ENCODE measurements around the gene PARP16. TPM values are rescaled to one million over a fixed set of nuclear protein-coding genes. Genes with fewer than 3 reads are reported as not detected.
A peak's percentile ranks its signal among the peaks of the same experiment; 100 is the strongest.
"Not testable (repeated sequence)": the region's sequence is repeated elsewhere in the genome, so short reads cannot be mapped to it uniquely, and the experiment has no call there.

PARP16 gene
- total and polyA plus RNA-seq, 9 of the 15 experiments (the other 6 are each of a cell fraction or from before 2014, with no cell fraction given) = 3.0 to 9.9 (median 5.8) TPM

DNA sequence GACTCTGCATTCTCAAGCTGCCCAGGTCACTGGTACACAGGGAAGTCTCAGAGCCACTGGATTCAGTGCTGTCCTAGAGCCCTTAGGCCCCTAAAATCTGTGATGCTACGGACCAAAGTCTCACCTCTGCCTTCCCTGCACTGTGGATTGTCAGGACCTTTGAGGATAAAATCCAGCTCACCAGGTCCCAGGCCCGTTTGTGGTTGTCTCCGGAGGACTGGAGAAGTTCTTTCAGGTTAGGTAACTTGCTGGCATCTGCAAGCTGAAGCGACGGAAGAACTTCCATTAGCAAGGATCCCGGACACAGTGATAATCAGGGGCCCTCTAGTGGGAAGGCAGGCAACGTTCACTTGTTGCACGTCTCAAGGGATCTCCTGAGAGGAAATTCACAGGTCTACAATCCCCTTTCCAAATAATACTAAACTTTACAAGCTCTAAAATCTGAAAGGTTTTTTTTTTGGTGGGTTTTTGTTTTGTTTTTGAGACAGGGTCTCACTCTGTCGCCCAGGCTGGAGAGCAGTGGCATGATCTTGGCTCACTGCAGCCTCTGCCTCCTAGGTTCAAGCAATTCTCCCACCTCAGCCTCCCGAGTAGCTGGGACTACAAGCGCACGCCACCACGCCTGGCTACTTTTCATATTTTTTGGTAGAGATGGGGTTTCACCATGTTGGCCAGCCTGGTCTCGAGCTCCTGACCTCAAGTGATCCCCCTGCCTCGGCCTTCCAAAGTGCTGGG is 15.7 kb downstream of the PARP16 start (continued):
- peak; percentile 28; the same call in 1 of the 2 replicates for TF ChIP-seq JUND (IDR thresholded peaks at IDR 0.05; ENCODE audit: borderline replicate concordance, low read depth, low read length)
- not testable (repeated sequence) for TF ChIP-seq JUND (tag; IDR thresholded peaks at IDR 0.05; ENCODE audit: borderline replicate concordance, low read depth, low read length)
- peak; percentile 72; the same call in 1 of the 2 replicates for TF ChIP-seq SMC3 (conservative IDR thresholded peaks at IDR 0.05; ENCODE audit: insufficient read depth, low read depth, low read length)
- TF ChIP-seq, protein P1, sequence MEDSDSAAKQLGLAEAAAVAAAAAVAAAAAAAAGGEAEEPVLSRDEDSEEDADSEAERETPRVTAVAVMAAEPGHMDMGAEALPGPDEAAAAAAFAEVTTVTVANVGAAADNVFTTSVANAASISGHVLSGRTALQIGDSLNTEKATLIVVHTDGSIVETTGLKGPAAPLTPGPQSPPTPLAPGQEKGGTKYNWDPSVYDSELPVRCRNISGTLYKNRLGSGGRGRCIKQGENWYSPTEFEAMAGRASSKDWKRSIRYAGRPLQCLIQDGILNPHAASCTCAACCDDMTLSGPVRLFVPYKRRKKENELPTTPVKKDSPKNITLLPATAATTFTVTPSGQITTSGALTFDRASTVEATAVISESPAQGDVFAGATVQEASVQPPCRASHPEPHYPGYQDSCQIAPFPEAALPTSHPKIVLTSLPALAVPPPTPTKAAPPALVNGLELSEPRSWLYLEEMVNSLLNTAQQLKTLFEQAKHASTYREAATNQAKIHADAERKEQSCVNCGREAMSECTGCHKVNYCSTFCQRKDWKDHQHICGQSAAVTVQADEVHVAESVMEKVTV (CRISPR knock-in tag; IDR thresholded peaks at IDR 0.05) = peak; percentile 82
- TF ChIP-seq FOXK2 (conservative IDR thresholded peaks at IDR 0.05 in 1 of 2, IDR thresholded peaks at IDR 0.05 in 1 of 2; ENCODE audit: low read depth in 2 of 2) = 0 out of 4 replicates have a peak, but pooled peaks of 1 of the 2 experiments have one; percentile 16

DNA sequence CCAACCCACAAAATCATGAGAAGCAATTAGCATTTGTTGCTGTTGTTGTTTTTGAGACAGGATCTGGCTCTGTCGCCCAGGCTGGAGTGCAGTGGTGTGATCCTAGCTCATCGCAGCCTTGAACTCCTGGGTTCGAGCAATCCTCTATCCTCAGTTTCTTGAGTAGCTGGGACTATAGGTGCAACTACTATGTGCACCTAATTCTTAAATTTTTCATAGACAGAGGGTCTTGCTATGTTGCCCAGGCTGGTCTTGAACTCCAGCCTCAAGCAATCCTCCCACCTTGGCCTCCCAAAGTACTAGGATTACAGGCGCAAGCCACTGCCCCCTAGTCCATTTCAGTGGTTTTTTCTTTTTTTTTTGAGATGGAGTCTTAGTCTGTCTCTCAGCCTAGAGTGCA is 18.3 kb downstream of the PARP16 start:
- WGBS (ENCODE audit: insufficient coverage, low coverage, missing lambda C conversion rate) = 93% methylated on average over 4 of the region's 4 CpGs
- ATAC-seq = no peak
- no peaks in the 10 kb centered on the region for H3K4me1 ChIP-seq (replicated peaks in 1 of 2; ENCODE audit: control insufficient read depth in 2 of 2, insufficient read depth in 2 of 2, low read length in 2 of 2)
- peaks cover 8% of the 10 kb centered on the region; the same call in 2 of the 3 replicates for H3K36me3 ChIP-seq (ENCODE audit: control insufficient read depth, insufficient read depth, low read length)
- no peak for FAIRE-seq
- no peak overlapping the region for H3K9ac ChIP-seq (ENCODE audit: insufficient read depth in 1 of 2, low read depth in 2 of 2, low read length in 2 of 2)
- TF ChIP-seq CC2D1A (IDR thresholded peaks at IDR 0.05) = no peak
- TF ChIP-seq MEF2D (tag; conservative IDR thresholded peaks at IDR 0.05; ENCODE audit: low read depth) = no peak
- peak; percentile 67 for TF ChIP-seq ZNF121 (CRISPR knock-in tag; conservative IDR thresholded peaks at IDR 0.05)
- no peak for TF ChIP-seq MITF (IDR thresholded peaks at IDR 0.05)
- no peak for TF ChIP-seq CBX5 (IDR thresholded peaks at IDR 0.05; ENCODE audit: borderline replicate concordance, low read depth)
- TF ChIP-seq THAP7 (CRISPR knock-in tag; IDR thresholded peaks at IDR 0.05) = no peak
- no peak for TF ChIP-seq MCM3 (IDR thresholded peaks at IDR 0.05)
- TF ChIP-seq, protein P2, sequence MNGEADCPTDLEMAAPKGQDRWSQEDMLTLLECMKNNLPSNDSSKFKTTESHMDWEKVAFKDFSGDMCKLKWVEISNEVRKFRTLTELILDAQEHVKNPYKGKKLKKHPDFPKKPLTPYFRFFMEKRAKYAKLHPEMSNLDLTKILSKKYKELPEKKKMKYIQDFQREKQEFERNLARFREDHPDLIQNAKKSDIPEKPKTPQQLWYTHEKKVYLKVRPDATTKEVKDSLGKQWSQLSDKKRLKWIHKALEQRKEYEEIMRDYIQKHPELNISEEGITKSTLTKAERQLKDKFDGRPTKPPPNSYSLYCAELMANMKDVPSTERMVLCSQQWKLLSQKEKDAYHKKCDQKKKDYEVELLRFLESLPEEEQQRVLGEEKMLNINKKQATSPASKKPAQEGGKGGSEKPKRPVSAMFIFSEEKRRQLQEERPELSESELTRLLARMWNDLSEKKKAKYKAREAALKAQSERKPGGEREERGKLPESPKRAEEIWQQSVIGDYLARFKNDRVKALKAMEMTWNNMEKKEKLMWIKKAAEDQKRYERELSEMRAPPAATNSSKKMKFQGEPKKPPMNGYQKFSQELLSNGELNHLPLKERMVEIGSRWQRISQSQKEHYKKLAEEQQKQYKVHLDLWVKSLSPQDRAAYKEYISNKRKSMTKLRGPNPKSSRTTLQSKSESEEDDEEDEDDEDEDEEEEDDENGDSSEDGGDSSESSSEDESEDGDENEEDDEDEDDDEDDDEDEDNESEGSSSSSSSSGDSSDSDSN (IDR thresholded peaks at IDR 0.05; ENCODE audit: borderline replicate concordance in 1 of 2, low read depth in 2 of 2, low read length in 2 of 2) = no peak
- TF ChIP-seq ZC3H8 (IDR thresholded peaks at IDR 0.05) = no peak
- intact Hi-C loops (cut with micrococcal nuclease) = no loop called here
- ChIA-PET POLR2A (interaction anchor here (0.8 to 4.4 kb wide), 3 partner anchors 9 to 37 kb away, joined by 3 to 18 read pairs (median 4); partner anchors contain the start of gene RNU5B-1), CTCF (ENCODE audit: low intra/inter-chr PET ratio) (no interaction called here)
- H3K27me3 ChIP-seq (ENCODE audit: control insufficient read depth in 2 of 2, insufficient read depth in 2 of 2, low read length in 2 of 2) = no peaks in the 10 kb centered on the region
- in situ Hi-C loops (cut with MboI) = no loop called here
- H3K4me3 ChIP-seq = no peak overlapping the region
- no peak overlapping the region for H3K27ac ChIP-seq (ENCODE audit: extremely low read depth, low read depth, low read length)
- H3K9me1 ChIP-seq (ENCODE audit: control insufficient read depth, insufficient read depth, low read length) = no peaks in the 10 kb centered on the region
- no peak overlapping the region for H3K4me2 ChIP-seq (ENCODE audit: insufficient read depth, low read length)
- DNase-seq (ENCODE audit: extremely low read depth in 1 of 4, low spot score in 3 of 4) = no peak
- 0 out of 2 replicates have a peak, but pooled peaks cover 7% of the 10 kb centered on the region for H4K20me1 ChIP-seq (replicated peaks; ENCODE audit: control insufficient read depth, insufficient read depth, low read length)
- H3K79me2 ChIP-seq (ENCODE audit: control insufficient read depth, insufficient read depth, low read length) = no peaks in the 10 kb centered on the region
- no peak overlapping the region for H2AFZ ChIP-seq (ENCODE audit: low read depth, low read length)
- BruUV-seq (replicated peaks) = no TSS peak
- no peaks in the 10 kb centered on the region for H3K9me3 ChIP-seq (replicated peaks; ENCODE audit: control insufficient read depth, insufficient read depth, low read depth, low read length)

Data from K562 (cell line).